K562 (cell line): ENCODE results near the gene TRIM68. TPM values are rescaled to one million over a fixed set of nuclear protein-coding genes. Genes with fewer than 3 reads are reported as not detected.

Experiments
- ARHGAP35 ChIP-seq: fragments of 450-650 bp; IDR thresholded peaks from 2 replicates; pipeline ENCODE4 v1.6.1; 2018; ENCODE audit not compliant: partially characterized antibody
- ESRRA ChIP-seq: fragments of 450-650 bp; IDR thresholded peaks from 2 replicates; pipeline ENCODE4 v1.6.1; 2014; ENCODE audit warnings: low read depth, mild to moderate bottlenecking, moderate library complexity, borderline replicate concordance
- FOS ChIP-seq: IDR thresholded peaks from 3 replicates; pipeline ENCODE4 v1.6.1; 2011; ENCODE audit not compliant: insufficient read length; ENCODE audit errors: extremely low read depth
- FOXA3 ChIP-seq, 2 experiments: fragments of 450-650 bp in 1 of 2; sonication (generic) in 1 of 2; formaldehyde crosslinking; IDR thresholded peaks in 1 of 2; conservative IDR thresholded peaks in 1 of 2; 2 replicates each; pipeline versions ENCODE4 v1.4.0 to v1.8.0; 2020 to 2022; ENCODE audit warnings: mild to moderate bottlenecking in 2 of 2, missing genetic modification reagents in 1 of 2
- KHSRP ChIP-seq: fragments of 450-650 bp; IDR thresholded peaks from 2 replicates; pipeline ENCODE4 v1.6.1; 2017
- NCOA2 ChIP-seq, 2 experiments: fragments of 450-650 bp; IDR thresholded peaks; 2 replicates each; pipeline ENCODE4 v1.6.1; 2018; ENCODE audit warnings: mild to moderate bottlenecking in 2 of 2, moderate library complexity in 1 of 2; ENCODE audit not compliant: partially characterized antibody in 2 of 2
- NEUROD1 ChIP-seq: fragments of 150-350 bp; IDR thresholded peaks from 2 replicates; pipeline ENCODE4 v1.6.1; 2014; ENCODE audit warnings: borderline replicate concordance, low read length, low read depth; ENCODE audit not compliant: partially characterized antibody
- NR3C1 ChIP-seq: sonication (generic); formaldehyde crosslinking; IDR thresholded peaks from 2 replicates; pipeline ENCODE4 v1.8.1; 2022; ENCODE audit warnings: missing genetic modification reagents
- PHB ChIP-seq: fragments of 250-450 bp; sonication (Bioruptor Pico); IDR thresholded peaks from 2 replicates; pipeline ENCODE4 v1.5.0; 2021
- POLR3A ChIP-seq: IDR thresholded peaks from 2 replicates; pipeline ENCODE4 v1.6.1; 2011; ENCODE audit warnings: borderline replicate concordance, mild to moderate bottlenecking, moderate library complexity; ENCODE audit not compliant: insufficient read length, insufficient read depth; ENCODE audit errors: extremely low read depth
- POU5F1 ChIP-seq: fragments of 150-350 bp; IDR thresholded peaks from 2 replicates; pipeline ENCODE4 v1.6.1; 2014; ENCODE audit warnings: borderline replicate concordance, low read length, low read depth, mild to moderate bottlenecking; ENCODE audit not compliant: partially characterized antibody
- RAD21 ChIP-seq, 2 experiments: fragments of 250-450 bp in 1 of 2; fragments of 450-650 bp in 1 of 2; sonication (Bioruptor Pico) in 1 of 2; formaldehyde crosslinking in 1 of 2; IDR thresholded peaks in 1 of 2; conservative IDR thresholded peaks in 1 of 2; 2 replicates each; pipeline versions ENCODE4 v1.4.0 to v1.8.0; 2020 to 2022; ENCODE audit warnings: mild to moderate bottlenecking in 2 of 2, moderate library complexity in 1 of 2
- RUNX1 ChIP-seq: sonication (generic); IDR thresholded peaks from 2 replicates; pipeline ENCODE4 v1.6.1; 2016; ENCODE audit warnings: antibody characterized with exemption, low read depth
- SP1 ChIP-seq: sonication (generic); formaldehyde crosslinking; IDR thresholded peaks from 2 replicates; pipeline ENCODE4 v1.8.1; 2022; ENCODE audit warnings: mild to moderate bottlenecking, missing genetic modification reagents
- STAG1 ChIP-seq: sonication (generic); formaldehyde crosslinking; IDR thresholded peaks from 2 replicates; pipeline ENCODE4 v1.5.0; 2020; ENCODE audit warnings: missing genetic modification reagents, borderline replicate concordance
- XRCC4 ChIP-seq: IDR thresholded peaks from one replicate; pipeline ENCODE4 v1.6.1; 2011; ENCODE audit not compliant: insufficient read depth, insufficient read length; ENCODE audit errors: extremely low read depth
- ZNF133 ChIP-seq: fragments of 250-450 bp; sonication (Bioruptor Pico); IDR thresholded peaks from 2 replicates; pipeline ENCODE4 v1.4.0; 2020; ENCODE audit warnings: mild to moderate bottlenecking
- ZNF146 ChIP-seq: IDR thresholded peaks from one replicate; pipeline ENCODE4 v1.6.1; 2018; ENCODE audit warnings: missing compliant biosample characterization; ENCODE audit not compliant: unreplicated experiment
- ZNF274 ChIP-seq: IDR thresholded peaks from 2 replicates; pipeline ENCODE4 v1.6.1; 2011; ENCODE audit warnings: low read depth, mild to moderate bottlenecking, low read length, moderate library complexity, borderline replicate concordance
- ZNF644 ChIP-seq: fragments of 200-800 bp; sonication (Bioruptor generic); IDR thresholded peaks from 2 replicates; pipeline ENCODE4 v1.6.1; 2016; ENCODE audit warnings: low read depth, missing genetic modification characterization, missing compliant biosample characterization
- ZNF696 ChIP-seq: fragments of 250-450 bp; sonication (Bioruptor Pico); conservative IDR thresholded peaks from 2 replicates; pipeline ENCODE4 v1.4.0; 2020; ENCODE audit warnings: mild to moderate bottlenecking, moderate library complexity
- polyA plus RNA-seq, 8 experiments: library from polyadenylated mRNA; depleted of rRNA in 4 of 8; stranded (reverse) in 5 of 8; unstranded in 3 of 8; fragments of >200 nt; fragmentation: Nextera tagmentation in 2 of 8; fragmentation: Illumina TruSeq in 1 of 8; extraction: Ambion mirVana in 2 of 8; extraction: Trizol in 1 of 8; gene quantifications; 2 replicates each; pipeline versions ENCODE4 v1.2.1 to v1.2.3, GENCODE V29; 2011 to 2014; ENCODE audit warnings: inconsistent platforms in 1 of 8, missing spikeins in 1 of 8
- total RNA-seq, 7 experiments: library from RNA; depleted of rRNA in 6 of 7; stranded (reverse); fragments of >200 nt in 6 of 7; fragmentation: Illumina TruSeq in 2 of 7; extraction: Trizol in 2 of 7; gene quantifications; 2 replicates each; pipeline versions ENCODE4 v1.2.1 to v1.2.3, GENCODE V29; 2011 to 2021; ENCODE audit warnings: low replicate concordance in 1 of 7
- TF ChIP-seq, protein P1 (sequence below): fragments of 250-450 bp; sonication (Bioruptor Pico); IDR thresholded peaks from 2 replicates; pipeline ENCODE4 v1.8.0; 2022; ENCODE audit warnings: inconsistent platforms
- TF ChIP-seq, protein P2 (sequence below): sonication (generic); formaldehyde crosslinking; IDR thresholded peaks from 2 replicates; pipeline ENCODE4 v1.9.0; 2022; ENCODE audit warnings: mild to moderate bottlenecking, missing genetic modification reagents
- TF ChIP-seq, protein P3 (sequence below): fragments of 450-650 bp; IDR thresholded peaks from 2 replicates; pipeline ENCODE4 v1.6.1; 2016; ENCODE audit warnings: antibody characterized with exemption
- TF ChIP-seq, protein P4 (sequence below): fragments of 450-650 bp; IDR thresholded peaks from 2 replicates; pipeline ENCODE4 v1.6.1; 2016; ENCODE audit warnings: low read depth, mild to moderate bottlenecking, moderate library complexity

Gene TRIM68
- total and polyA plus RNA-seq, 9 of the 15 experiments (the other 6 are each of a cell fraction or from before 2014, with no cell fraction given): 5.2 to 10.9 (median 7.9) TPM

DNA sequence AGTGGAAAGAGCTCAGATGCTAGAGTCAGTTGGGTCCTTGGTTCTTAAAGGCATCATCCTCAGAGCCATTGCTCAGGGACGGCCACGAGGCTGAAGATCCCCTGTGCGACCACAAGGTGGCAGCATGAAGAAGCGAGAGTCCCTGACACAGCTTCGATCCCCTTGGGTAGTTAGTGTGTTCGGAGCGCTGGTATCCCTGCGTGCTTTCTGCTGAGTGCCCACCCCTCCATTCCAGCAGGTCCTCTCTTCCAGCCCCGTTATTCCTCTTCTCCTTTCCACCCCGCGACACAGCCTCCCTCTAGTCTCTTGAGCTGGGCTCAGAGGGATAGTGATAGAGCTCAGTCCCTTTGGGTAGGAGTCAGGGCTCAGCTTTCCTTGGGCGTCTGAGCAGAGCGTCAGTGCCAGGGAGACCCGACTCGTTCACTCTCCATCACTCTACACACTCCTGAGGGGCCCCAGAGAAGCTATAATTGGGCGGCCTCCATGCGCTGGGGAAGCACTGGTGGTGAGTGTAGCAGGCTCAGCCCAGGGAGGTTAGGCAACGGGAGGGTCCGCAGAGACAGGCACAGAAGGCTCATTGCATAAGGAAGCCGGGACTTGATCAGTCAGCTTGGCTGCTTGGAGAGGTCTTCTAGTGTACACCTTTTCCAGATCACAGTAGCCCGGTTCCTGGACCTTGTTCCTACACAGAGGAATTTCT, 29.1 kb upstream of the TRIM68 start, which contains the start of gene OR51D1 (continued):
- TF ChIP-seq POLR3A (no peak), PHB (CRISPR knock-in tag) (no peak), XRCC4 (no peak), NEUROD1 (no peak), POU5F1 (no peak), FOS (no peak), FOXA3 (CRISPR knock-in tag; conservative IDR thresholded peaks at IDR 0.05 in 1 of 2, IDR thresholded peaks at IDR 0.05 in 1 of 2) (no peak), ARHGAP35 (no peak), ZNF644 (no peak), KHSRP (no peak), SP1 (CRISPR knock-in tag) (no peak), STAG1 (CRISPR knock-in tag) (peak; percentile 81; the same call in 1 of the 2 replicates), RAD21 (CRISPR knock-in tag; conservative IDR thresholded peaks at IDR 0.05 in 1 of 2, IDR thresholded peaks at IDR 0.05 in 1 of 2) (peak; percentile 75 to 91), ZNF133 (CRISPR knock-in tag) (no peak), NR3C1 (no peak), NCOA2 (IDR thresholded peaks at IDR 0.05; ENCODE audit: partially characterized antibody in 2 of 2) (no peak), ZNF146 (CRISPR knock-in tag) (no peak), ZNF274 (no peak), RUNX1 (no peak), ESRRA (no peak), ZNF696 (CRISPR knock-in tag) (no peak)
- TF ChIP-seq, protein P1, sequence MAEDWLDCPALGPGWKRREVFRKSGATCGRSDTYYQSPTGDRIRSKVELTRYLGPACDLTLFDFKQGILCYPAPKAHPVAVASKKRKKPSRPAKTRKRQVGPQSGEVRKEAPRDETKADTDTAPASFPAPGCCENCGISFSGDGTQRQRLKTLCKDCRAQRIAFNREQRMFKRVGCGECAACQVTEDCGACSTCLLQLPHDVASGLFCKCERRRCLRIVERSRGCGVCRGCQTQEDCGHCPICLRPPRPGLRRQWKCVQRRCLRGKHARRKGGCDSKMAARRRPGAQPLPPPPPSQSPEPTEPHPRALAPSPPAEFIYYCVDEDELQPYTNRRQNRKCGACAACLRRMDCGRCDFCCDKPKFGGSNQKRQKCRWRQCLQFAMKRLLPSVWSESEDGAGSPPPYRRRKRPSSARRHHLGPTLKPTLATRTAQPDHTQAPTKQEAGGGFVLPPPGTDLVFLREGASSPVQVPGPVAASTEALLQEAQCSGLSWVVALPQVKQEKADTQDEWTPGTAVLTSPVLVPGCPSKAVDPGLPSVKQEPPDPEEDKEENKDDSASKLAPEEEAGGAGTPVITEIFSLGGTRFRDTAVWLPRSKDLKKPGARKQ: no peak
- TF ChIP-seq, protein P2, sequence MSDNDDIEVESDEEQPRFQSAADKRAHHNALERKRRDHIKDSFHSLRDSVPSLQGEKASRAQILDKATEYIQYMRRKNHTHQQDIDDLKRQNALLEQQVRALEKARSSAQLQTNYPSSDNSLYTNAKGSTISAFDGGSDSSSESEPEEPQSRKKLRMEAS: 0 out of 2 replicates have a peak, but pooled peaks have one; percentile 18
- TF ChIP-seq, protein P3, sequence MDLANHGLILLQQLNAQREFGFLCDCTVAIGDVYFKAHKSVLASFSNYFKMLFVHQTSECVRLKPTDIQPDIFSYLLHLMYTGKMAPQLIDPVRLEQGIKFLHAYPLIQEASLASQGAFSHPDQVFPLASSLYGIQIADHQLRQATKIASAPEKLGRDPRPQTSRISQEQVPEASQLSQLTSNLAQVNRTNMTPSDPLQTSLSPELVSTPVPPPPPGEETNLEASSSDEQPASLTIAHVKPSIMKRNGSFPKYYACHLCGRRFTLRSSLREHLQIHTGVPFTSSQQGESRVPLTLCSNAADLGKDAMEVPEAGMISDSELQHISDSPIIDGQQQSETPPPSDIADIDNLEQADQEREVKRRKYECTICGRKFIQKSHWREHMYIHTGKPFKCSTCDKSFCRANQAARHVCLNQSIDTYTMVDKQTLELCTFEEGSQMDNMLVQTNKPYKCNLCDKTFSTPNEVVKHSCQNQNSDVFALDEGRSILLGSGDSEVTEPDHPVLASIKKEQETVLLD: no peak
- TF ChIP-seq, protein P4, sequence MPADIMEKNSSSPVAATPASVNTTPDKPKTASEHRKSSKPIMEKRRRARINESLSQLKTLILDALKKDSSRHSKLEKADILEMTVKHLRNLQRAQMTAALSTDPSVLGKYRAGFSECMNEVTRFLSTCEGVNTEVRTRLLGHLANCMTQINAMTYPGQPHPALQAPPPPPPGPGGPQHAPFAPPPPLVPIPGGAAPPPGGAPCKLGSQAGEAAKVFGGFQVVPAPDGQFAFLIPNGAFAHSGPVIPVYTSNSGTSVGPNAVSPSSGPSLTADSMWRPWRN: no peak
